ENCODE data around the gene KIAA1549. TPM values are rescaled to one million over a fixed set of nuclear protein-coding genes. Genes with fewer than 3 reads are reported as not detected.
A peak's percentile ranks its signal among the peaks of the same experiment; 100 is the strongest.
"Not testable (repeated sequence)": the region's sequence is repeated elsewhere in the genome, so short reads cannot be mapped to it uniquely, and the experiment has no call there.

KIAA1549 gene
- total RNA-seq (2014; rRNA removed) = 2.5 and 3.3 TPM in 2 replicates
- 5.8 TPM for polyA plus RNA-seq (2012)

- peak; percentile 64 for DNase-seq (ENCODE audit: low read depth)
Measured at GRCh38 chr7:138981332-138982203, at the start of gene KIAA1549. KIAA1549 (minus strand) TSS chr7:138981389; CDS start chr7:138981269, 120 bp downstream.

- no peak for DNase-seq (ENCODE audit: low read depth)
Measured at GRCh38 chr7:139029353-139029752, 48.2 kb upstream of the KIAA1549 start.

- DNase-seq (ENCODE audit: low read depth) = no peak
Measured at GRCh38 chr7:139026551-139026950, 45.4 kb upstream of the KIAA1549 start.

GRCh38 chr7:139025861-139026260 lies 44.7 kb upstream of the KIAA1549 start:
- DNase-seq (ENCODE audit: low read depth) = not testable (repeated sequence)

- DNase-seq (ENCODE audit: low read depth) = no peak
Measured at GRCh38 chr7:139023076-139023475, 41.9 kb upstream of the KIAA1549 start.

GRCh38 chr7:139022286-139022685 lies 41.1 kb upstream of the KIAA1549 start:
- no peak for DNase-seq (ENCODE audit: low read depth)

GRCh38 chr7:139018910-139019309 lies 37.7 kb upstream of the KIAA1549 start:
- no peak for DNase-seq (ENCODE audit: low read depth)

GRCh38 chr7:139016931-139017511 lies 35.8 kb upstream of the KIAA1549 start:
- peak; percentile 75 for DNase-seq (ENCODE audit: low read depth)

- no peak for DNase-seq (ENCODE audit: low read depth)
Measured at GRCh38 chr7:139011373-139011772, 30.2 kb upstream of the KIAA1549 start.

GRCh38 chr7:139004321-139005090 lies 23.3 kb upstream of the KIAA1549 start:
- DNase-seq (ENCODE audit: low read depth) = no peak

GRCh38 chr7:138999414-138999813 lies 18.2 kb upstream of the KIAA1549 start:
- no peak for DNase-seq (ENCODE audit: low read depth)

- peak; percentile 96 for DNase-seq (ENCODE audit: low read depth)
Measured at GRCh38 chr7:138992052-138992531, 10.9 kb upstream of the KIAA1549 start.

- no peak for DNase-seq (ENCODE audit: low read depth)
Measured at GRCh38 chr7:138987686-138988085, 6.5 kb upstream of the KIAA1549 start.

GRCh38 chr7:138982204-138982623 lies 1.0 kb upstream of the KIAA1549 start:
- DNase-seq (ENCODE audit: low read depth) = no peak

GRCh38 chr7:138980563-138981291 lies 462 bp downstream of the KIAA1549 start:
- no peak for DNase-seq (ENCODE audit: low read depth)

- peak; percentile 45 for DNase-seq (ENCODE audit: low read depth)
Measured at GRCh38 chr7:138979988-138980562, 1.1 kb downstream of the KIAA1549 start.

- DNase-seq (ENCODE audit: low read depth) = peak; percentile 44
Measured at GRCh38 chr7:138979226-138979979, 1.8 kb downstream of the KIAA1549 start.

- DNase-seq (ENCODE audit: low read depth) = no peak
Measured at GRCh38 chr7:138978541-138979184, 2.5 kb downstream of the KIAA1549 start.

GRCh38 chr7:138976161-138976560 lies 5.0 kb downstream of the KIAA1549 start:
- DNase-seq (ENCODE audit: low read depth) = not testable (repeated sequence)
